ENCODE measurements around the gene PSPC1.

Gene PSPC1

GRCh38 chr13:19810996-19811881 lies 28.5 kb upstream of the PSPC1 start:
- TF ChIP-seq CTCF (IDR thresholded peaks at IDR 0.05; ENCODE audit: insufficient read depth, low read length, poor library complexity, severe bottlenecking), result no peak
- H3K4me3 ChIP-seq (replicated peaks; ENCODE audit: low read depth, low read length), result no peak overlapping the region
- no peak for DNase-seq (ENCODE audit: extremely low read depth, insufficient read length)
- H3K27me3 ChIP-seq (replicated peaks; ENCODE audit: control insufficient read depth, insufficient read depth, low read length), result no peaks in the 10 kb centered on the region
- no peaks in the 10 kb centered on the region for H3K36me3 ChIP-seq (ENCODE audit: control insufficient read depth, insufficient read depth, low read length)

GRCh38 chr13:19810151-19810550 lies 27.4 kb upstream of the PSPC1 start:
- no peak overlapping the region for H3K4me3 ChIP-seq (replicated peaks; ENCODE audit: low read depth, low read length)
- no peak for DNase-seq (ENCODE audit: extremely low read depth, insufficient read length)
- TF ChIP-seq CTCF (IDR thresholded peaks at IDR 0.05; ENCODE audit: insufficient read depth, low read length, poor library complexity, severe bottlenecking), result no peak
- no peaks in the 10 kb centered on the region for H3K27me3 ChIP-seq (replicated peaks; ENCODE audit: control insufficient read depth, insufficient read depth, low read length)
- no peaks in the 10 kb centered on the region for H3K36me3 ChIP-seq (ENCODE audit: control insufficient read depth, insufficient read depth, low read length)

GRCh38 chr13:19805765-19806164 lies 23.0 kb upstream of the PSPC1 start:
- H3K27me3 ChIP-seq (replicated peaks; ENCODE audit: control insufficient read depth, insufficient read depth, low read length), result no peaks in the 10 kb centered on the region
- H3K4me3 ChIP-seq (replicated peaks; ENCODE audit: low read depth, low read length), result no peak overlapping the region
- no peak for DNase-seq (ENCODE audit: extremely low read depth, insufficient read length)
- no peak for TF ChIP-seq CTCF (IDR thresholded peaks at IDR 0.05; ENCODE audit: insufficient read depth, low read length, poor library complexity, severe bottlenecking)
- H3K36me3 ChIP-seq (ENCODE audit: control insufficient read depth, insufficient read depth, low read length), result no peaks in the 10 kb centered on the region

- TF ChIP-seq CTCF (IDR thresholded peaks at IDR 0.05; ENCODE audit: insufficient read depth, low read length, poor library complexity, severe bottlenecking), result no peak
- no peak for DNase-seq (ENCODE audit: extremely low read depth, insufficient read length)
- no peaks in the 10 kb centered on the region for H3K36me3 ChIP-seq (ENCODE audit: control insufficient read depth, insufficient read depth, low read length)
- no peak overlapping the region for H3K4me3 ChIP-seq (replicated peaks; ENCODE audit: low read depth, low read length)
- H3K27me3 ChIP-seq (replicated peaks; ENCODE audit: control insufficient read depth, insufficient read depth, low read length), result no peaks in the 10 kb centered on the region
These were observed 13.2 kb upstream of the PSPC1 start for GRCh38 chr13:19795956-19796355.

GRCh38 chr13:19794631-19795030 lies 11.9 kb upstream of the PSPC1 start:
- no peak for DNase-seq (ENCODE audit: extremely low read depth, insufficient read length)
- H3K27me3 ChIP-seq (replicated peaks; ENCODE audit: control insufficient read depth, insufficient read depth, low read length), result no peaks in the 10 kb centered on the region
- no peaks in the 10 kb centered on the region for H3K36me3 ChIP-seq (ENCODE audit: control insufficient read depth, insufficient read depth, low read length)
- H3K4me3 ChIP-seq (replicated peaks; ENCODE audit: low read depth, low read length), result no peak overlapping the region
- no peak for TF ChIP-seq CTCF (IDR thresholded peaks at IDR 0.05; ENCODE audit: insufficient read depth, low read length, poor library complexity, severe bottlenecking)

All from GM06990 (cell line).